NOMO-1 treated with dmso at 0.1 percent for 144 hours (cell line): Measurements from ENCODE around the gene OR52B2.
"Not testable (repeated sequence)": the region's sequence is repeated elsewhere in the genome, so short reads cannot be mapped to it uniquely, and the experiment has no call there.

Source experiments
- DNase-seq: peaks from one replicate; lab custom pipeline; 2025; ENCODE audit not compliant: unreplicated experiment; lab: John Stamatoyannopoulos, UW

OR52B2 gene

DNA sequence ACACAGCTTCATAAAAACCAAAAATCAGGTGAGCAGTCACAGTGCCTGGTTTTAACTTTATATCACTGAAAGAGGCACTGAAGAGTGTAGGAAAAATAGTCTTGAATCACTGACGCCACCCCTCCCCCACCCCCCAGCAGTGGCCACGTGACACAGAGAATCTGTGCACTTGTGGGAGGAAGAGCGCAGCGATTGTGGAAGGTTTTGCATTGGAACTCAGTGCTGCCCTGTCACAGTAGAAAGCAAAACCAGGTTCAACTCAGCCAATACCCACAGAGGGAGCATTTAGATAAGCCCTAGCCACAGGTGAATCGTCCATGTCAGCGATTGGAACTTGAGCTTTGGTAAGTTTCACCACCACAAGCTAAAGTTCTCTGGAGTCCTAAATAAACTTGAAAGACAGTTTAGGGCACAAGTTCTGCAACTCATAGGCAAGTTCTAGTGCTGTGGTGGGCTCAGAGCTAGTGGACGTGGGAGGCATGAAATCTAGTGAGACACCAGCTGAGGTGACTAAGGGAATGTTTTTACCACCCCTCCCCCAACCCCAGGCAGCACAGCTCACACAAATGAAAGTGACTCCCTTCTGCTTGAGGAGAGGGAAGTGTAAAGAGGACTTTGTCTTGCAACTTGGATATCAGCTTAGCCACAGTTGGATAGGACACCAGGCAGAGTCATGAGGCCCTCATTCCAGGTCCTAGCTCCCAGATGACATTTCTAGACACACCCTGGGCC, 13.3 kb downstream of the OR52B2 start:
- peak; percentile 30 for DNase-seq

DNA sequence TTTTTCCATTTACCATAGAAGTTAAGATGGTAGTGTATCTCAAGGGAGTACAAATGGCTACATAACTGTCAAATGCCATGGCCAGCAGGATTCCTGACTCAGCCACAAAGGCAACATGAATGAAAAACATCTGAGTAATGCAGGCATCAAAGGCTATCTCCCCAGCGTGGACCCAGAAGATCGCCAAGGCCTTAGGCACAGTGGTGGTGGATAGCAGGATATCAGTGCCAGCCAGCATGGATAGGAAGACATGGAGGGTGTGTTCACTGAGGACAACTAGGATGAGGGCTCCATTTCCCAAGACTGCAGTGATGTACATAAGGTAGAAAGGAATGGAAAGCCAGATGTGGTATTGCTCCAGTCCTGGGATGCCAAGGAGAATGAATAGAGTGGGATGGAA, 18.0 kb downstream of the OR52B2 start:
- no peak for DNase-seq

DNA sequence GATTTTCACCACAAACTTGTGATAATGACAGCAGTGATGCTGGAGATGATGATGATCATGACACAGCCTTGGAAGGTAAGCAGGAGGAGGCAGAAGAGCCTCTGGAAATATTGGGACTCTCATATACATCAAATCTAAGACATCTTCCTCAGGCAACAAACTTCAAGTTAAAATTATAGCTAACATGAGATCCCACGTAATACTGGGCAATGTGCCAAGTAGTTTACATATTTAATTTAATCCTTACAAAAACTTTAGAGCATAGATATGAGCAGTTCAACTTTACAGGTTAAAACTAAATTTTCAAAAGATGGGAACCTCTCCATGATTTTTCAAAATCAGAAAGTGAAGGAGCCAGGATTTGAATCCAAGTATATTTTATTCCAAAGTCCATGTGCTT, 19.0 kb downstream of the OR52B2 start:
- DNase-seq = no peak

DNA sequence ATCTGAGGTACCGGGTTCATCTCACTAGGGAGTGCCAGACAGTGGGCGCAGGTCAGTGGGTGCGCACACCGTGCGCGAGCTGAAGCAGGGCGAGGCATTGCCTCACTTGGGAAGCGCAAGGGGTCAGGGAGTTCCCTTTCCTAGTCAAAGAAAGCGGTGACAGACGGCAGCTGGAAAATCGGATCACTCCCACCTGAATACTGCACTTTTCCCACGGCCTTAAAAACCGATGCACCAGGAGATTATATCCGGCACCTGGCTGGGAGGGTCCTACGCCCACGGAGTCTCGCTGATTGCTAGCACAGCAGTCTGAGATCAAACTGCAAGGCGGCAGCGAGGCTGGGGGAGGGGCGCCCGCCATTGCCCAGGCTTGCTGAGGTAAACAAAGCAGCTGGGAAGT, 26.4 kb downstream of the OR52B2 start:
- DNase-seq = not testable (repeated sequence)

DNA sequence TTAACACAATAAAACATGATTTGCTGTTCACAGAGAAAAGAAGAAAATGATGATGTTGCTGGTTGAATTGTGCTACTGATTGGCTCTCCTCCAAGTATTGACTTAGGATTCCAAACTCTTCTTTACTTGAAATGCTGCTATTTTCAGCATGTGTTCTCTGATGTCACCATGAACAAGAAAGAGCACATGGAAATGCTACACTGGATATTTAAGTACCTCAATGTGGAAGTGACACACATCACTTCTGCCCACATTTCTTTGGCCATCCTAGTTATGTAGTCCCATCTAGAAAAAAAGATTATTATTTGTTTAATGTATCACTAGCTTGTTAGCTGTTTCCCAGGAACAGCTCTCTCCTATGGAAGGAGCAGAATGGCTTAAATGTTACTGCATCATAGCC, 27.2 kb downstream of the OR52B2 start:
- DNase-seq = no peak

DNA sequence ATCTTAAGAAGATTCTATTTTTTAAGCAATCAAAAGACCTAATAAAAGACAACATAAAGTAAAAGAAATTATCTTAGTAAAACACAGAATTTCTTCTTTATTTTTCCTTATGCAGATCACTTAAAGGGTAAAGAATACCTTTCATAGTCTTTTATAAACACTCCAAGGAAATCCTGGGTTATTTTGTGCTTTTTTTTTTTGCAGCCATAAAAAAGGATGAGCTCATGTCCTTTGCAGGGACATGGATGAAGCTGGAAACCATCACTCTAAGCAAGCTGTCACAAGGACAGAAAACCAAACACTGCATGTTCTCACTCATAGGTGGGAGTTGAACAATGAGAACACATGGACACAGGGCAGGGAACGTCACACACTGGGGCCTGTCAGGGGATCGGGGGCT, 34.2 kb downstream of the OR52B2 start:
- not testable (repeated sequence) for DNase-seq

DNA sequence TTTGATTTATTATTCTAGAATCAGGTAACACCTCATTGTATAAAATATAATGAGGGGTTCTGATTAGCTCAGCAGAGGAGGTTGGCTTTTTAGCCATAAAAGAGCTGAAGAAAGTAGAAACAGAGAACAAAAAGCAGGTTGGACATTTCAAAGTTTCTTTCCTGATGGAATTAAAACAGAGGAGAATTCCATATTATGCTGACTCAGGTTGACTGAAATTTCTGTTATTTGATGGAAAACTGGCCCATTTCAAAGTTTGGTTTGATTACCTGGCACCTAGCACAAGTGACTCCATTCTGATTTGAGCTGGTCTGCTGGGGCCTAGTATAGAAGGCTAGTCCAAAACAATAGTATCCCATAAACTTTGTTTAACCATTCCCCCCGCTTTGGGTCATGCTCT, 37.7 kb downstream of the OR52B2 start:
- DNase-seq = no peak

DNA sequence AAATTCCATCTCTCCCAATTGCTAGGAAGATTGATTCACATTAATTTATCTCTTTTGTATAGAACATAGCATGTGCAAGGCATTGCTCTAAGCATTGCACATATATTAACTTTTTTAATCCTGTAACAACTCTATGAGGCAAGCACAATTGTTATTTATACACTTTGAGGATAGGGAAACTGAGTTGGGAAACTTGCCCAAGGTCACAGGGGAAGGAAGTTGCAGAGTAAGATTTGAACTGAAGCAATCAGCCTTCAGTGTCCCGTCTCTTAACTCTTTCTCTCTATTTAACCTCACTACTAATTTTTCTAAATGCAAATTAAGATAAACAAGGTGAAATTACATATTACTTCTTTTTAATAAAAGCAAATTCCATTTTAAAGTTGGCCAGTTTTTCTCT, 40.5 kb downstream of the OR52B2 start:
- peak; percentile 40 for DNase-seq

DNA sequence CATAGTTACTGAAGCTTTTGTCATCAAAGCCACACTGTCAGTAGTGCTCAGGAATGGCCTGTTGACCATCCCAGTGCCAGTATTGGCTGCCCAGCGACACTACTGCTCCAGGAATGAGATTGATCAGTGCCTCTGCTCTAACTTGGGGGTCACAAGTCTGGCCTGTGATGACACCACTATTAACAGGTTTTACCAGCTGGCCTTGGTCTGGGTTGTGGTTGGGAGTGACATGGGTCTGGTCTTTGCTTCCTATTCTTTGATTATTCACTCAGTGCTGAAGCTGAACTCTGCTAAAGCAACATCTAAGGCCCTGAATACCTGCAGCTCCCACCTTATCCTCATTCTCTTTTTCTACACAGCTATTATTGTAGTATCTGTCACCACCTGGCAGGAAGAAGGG, 41.1 kb downstream of the OR52B2 start:
- no peak for DNase-seq

DNA sequence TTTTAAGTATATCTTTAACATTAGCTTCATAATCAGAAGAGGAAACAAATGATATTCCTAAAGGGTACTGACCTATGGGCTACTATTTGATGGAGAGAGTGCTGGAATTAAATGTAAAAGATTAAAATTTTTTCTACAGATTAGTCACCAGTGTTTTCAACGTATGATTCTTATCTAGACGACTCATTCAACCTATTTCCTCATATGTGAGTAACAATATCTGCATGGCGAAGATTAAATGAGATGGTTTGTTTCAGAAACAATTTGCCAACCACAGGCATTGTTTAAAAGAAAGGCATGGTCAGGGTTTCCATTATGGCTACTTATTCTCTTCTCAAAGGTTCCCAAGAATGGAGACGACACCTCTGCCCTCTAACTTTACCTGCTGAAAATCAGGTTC, 42.2 kb downstream of the OR52B2 start:
- no peak for DNase-seq

DNA sequence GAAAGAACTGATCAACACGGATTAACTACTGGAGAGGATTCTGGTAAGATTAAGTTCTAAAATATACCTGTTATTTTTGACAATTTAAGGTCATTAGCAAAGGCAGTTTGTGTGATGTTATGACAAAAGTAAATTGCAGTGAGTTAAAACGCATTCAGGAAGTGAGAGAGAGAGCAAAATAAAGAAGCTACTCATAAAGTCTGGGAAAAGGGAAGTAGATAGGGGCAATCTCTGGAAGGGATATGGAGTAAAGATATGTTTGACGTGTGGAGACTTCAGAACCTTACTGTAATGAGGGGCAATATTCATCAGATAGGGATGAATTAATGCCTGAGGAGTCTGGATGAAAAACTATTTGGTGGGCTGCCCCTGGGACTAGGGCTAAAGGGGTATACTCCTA, 45.9 kb downstream of the OR52B2 start:
- DNase-seq = no peak
